IPS-11a (cell line): ENCODE measurements around the gene MICAL1.

Source experiments
- H3K4me3 ChIP-seq: one replicate; pipeline ENCODE4 v1.5.1; 2013; ENCODE audit warnings: low read depth, low read length, control low read depth

MICAL1 gene

GRCh38 chr6:109455437-109456110, at the start of gene MICAL1:
TSS of gene MICAL1 (minus strand) at chr6:109455772. CDS start at chr6:109454196, 1,576 bp downstream.
- peak within 1 kb of the TSS; percentile 93 for H3K4me3 ChIP-seq

DNA sequence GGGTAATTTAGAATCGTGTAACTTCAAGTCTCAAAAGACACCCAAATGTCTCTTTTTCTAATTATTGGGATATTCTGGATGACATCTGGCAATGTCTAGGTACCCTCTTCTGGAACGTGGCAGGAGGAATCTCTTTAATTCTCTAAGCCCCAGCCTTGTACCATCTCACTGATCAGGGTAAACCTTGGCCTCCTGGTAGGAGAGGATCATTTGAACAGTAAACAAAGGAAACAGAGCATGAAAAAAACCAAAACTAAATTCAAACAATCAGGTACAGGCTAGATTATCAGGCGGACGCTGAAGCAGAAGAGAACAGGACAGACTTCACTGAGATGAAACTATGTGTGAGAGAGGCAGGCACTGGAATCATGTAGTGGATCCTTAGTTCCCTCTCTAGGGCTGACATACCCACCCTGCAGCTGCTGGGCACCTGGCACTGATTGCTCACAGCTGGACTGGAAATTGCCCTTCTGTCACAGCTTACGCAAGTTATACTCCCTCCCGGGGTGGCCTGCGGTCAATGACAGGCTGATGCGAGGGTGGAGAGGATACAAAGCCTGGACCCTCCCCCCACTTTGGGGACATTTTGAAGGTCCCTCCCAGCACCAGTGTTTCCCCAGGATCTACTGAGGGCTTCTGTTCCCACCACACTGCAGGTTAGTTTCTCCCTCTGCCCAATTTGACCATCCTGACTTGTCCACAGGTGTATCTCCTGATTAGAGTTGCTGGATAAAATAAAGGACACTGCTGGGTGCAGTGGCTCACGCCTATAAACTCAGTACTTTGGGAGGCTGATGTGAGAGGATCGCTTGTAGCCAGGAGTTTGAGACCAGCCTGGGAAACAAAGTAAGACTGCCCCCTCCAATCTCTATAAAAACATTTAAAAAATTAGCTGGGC, 48.0 kb upstream of the MICAL1 start:
- H3K4me3 ChIP-seq, result no peak overlapping the region

DNA sequence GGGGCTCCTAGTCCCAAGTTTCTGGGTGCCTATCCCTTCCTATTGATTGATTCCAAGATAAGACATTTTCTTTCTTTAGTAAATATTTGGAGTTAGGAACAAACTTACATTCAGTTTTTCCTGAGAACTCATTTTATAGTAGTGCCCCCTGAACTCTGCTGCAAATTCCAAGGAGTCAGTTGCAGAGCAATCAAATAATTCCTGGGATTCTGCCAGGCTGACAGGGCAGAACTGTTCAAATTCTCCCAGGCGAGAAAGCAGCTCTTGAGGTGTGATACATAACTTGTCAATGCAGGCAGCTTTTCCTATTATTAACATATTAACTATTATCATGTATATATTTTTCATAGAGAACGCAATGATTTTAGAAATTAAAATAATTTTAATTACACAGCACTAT, 43.4 kb upstream of the MICAL1 start:
- H3K4me3 ChIP-seq, result no peak overlapping the region

DNA sequence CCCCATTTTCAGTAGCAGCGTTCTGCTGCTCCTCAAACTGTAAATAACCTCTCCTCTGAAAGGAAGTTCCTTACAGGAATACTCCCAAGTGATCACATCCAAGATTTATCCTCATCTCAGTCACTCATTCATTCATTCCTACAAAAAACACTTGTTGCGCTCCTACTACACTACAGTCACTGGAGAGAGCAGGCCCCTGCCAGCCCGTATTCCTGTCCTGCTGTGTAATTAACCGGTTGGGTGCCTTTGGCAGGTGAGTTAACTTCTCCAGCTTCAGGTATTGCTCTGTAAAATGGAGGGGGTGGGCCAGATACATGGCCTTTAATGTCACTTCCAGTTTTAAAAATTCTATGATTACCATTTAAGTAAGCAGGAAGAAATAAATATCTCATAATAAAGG, 42.5 kb upstream of the MICAL1 start:
- no peak overlapping the region for H3K4me3 ChIP-seq

- H3K4me3 ChIP-seq, result no peak overlapping the region
These were observed 40.6 kb upstream of the MICAL1 start for GRCh38 chr6:109496036-109496772.

DNA sequence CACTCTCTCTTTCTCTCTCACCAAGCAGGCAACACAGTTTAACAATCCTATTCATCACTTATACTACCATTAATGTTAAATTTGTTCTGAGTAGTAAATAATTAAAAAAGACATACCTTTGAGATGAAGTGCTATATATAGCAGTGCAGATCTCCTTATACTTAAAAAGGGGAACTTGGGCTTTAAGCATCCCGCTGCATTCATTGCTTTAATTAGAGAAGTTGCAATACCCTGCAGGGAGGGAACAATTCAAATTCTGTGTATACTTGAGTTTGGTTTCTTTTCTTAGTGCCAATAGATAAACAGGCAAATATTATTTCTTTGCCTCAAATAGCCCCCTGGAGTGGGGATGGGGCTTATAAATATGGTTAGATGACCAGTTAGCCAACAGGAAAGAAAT, 38.3 kb upstream of the MICAL1 start:
- no peak overlapping the region for H3K4me3 ChIP-seq

DNA sequence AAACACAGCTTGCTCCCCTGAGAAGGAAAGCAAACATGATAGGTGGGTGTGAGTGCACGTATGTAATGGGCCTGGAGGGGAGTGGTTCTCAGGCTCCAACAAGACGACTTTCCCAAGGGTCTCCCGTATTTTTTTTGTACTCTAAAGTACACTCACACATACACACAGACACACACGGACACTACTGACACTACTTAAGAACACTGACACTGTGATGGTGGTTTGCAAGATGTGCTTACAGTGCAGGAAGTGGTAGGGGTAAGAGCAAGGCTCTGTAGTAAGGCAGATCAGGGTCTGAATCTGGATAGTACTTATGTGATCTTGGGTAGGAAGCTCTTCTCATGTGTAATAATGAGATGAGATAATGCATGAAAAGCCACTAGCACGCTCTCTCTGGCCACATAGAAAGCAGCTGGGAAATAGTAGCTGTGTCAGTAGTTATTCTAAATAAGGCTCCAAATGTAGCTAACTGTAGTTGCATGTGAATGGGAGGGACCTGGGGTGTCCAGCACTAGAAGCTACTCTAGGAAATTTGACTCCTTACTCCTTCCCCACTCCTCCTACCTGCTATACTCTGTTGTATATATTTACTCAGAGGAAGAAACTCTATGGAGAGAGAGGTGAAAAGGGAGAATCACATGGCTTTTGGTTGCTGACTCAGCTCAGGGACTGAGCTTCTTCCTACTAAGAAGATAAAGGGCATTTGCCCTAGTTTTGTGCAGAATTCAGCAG, 35.8 kb upstream of the MICAL1 start:
- H3K4me3 ChIP-seq, result no peak overlapping the region

DNA sequence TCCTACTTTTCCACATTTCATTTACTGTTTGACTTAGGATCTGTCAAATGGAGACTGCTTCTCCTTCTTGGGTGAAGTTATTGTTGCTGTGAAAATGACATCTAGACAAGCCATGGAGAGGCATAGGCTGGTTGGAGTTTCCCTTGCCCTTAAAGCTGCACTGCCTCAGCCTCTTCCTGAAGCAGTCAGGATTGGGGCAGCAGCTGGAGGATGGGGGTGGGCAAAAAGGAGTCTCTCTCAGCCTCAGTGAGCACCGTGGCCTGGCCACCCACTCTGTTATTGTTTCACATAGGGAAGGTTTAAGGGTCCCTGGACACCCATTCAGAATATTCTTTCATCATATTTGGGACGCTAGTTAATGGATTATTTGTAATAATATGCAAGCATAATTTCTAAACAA, 35.1 kb upstream of the MICAL1 start:
- no peak overlapping the region for H3K4me3 ChIP-seq

DNA sequence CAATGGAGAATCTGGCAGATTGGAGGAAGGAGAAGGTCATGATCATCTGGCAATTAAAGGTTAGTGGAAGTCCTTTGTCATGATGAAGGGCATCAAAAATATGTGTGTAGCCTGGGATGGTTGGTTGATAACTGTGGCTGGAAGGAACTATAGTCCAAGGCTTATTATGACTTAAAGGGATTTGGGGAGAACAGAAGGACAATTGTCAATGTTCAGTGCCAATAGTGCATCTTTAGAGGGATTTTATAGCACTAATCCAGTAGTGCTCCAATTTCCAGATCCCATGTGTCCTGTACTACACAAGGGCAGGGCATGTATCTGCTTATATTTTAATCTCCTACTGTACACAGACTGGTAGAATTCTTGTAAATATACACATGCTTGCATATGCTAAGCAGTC, 32.4 kb upstream of the MICAL1 start:
- H3K4me3 ChIP-seq, result no peak overlapping the region

- H3K4me3 ChIP-seq, result no peak overlapping the region
These were observed 30.5 kb upstream of the MICAL1 start for GRCh38 chr6:109486068-109486467.

- no peak overlapping the region for H3K4me3 ChIP-seq
These were observed 29.8 kb upstream of the MICAL1 start for GRCh38 chr6:109485266-109485935.

DNA sequence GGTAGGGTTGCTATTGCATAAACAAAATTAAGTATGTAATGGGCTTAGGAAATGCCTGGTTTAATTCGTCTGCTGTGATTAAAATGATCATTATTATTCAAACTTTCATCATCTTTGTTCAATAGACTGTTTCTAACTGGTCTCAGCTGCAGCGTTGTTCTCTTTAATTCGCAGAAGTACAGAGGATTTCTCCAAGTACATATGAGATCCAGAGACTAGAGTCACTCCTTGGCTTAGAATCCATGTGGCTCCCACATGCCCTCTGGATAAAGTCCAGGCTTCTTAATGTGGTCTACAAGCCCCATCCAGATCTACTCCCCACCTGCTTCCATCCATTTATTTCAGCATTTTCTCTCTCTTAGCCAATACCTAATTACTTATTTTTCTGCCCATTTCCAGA, 28.6 kb upstream of the MICAL1 start:
- no peak overlapping the region for H3K4me3 ChIP-seq

DNA sequence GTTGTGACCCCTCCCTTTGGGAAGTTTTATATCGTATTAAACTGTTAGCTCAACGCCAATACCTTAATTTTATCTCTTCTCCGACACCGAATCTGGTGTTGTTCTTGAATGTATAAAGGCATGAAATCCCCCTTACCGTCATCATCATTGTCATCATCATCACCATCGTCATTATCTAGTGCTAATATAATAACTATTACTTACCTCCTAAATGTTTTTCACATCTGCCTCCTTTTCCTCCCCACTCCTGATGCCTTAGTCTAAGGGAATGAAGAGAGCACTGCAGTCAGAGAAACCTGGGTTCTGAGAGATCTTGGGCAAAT, 28.1 kb upstream of the MICAL1 start:
- peak overlapping the region; percentile 28 for H3K4me3 ChIP-seq

DNA sequence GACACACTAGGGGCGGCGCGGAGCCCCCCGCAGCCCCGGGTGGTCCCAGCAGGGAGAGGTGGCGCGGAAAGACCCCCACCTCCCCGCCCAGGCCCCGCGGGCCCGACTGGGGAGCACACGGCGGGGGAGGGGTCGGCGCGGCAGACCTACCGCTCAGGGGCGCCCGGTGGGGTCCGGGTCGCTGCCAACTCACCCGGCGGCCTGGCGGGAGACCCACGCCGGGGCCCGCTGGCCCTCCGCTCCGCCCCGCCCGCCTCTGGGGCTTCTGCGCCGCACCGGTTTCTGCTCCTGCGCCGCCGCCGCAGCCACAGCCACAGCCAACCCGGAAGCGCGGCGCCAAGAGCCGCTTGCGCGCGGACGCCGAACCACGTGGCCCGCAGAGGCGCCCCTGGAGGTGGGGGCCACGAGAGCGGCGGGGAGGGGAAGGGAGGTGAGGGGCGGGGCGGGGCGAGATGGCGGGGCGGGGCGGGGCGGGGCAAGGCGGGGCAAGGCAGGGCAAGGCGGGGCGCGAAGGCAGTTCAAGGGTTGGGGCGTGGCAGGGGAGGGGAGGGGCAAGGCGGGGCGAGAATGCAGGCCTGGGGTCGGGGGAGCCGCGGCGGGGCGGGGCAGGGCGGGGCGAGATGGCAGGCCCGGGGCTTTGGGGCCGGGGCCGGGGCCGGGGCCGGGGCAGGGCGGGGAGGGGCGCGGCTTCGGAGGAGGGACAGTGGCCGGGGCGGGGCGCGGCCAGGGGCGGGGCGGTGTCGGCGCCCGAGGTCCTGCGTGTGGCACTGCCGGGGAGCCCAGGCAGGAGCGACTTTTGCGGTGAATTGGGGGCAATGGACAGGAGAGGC, 27.5 kb upstream of the MICAL1 start, which contains the start of gene ZBTB24:
Gene ZBTB24 (minus strand): TSS at position 315 of the 830 bp plus-strand sequence. CDS start 1,193 bp downstream, outside the sequence.
- H3K4me3 ChIP-seq, result peak within 1 kb of the TSS; percentile 84

DNA sequence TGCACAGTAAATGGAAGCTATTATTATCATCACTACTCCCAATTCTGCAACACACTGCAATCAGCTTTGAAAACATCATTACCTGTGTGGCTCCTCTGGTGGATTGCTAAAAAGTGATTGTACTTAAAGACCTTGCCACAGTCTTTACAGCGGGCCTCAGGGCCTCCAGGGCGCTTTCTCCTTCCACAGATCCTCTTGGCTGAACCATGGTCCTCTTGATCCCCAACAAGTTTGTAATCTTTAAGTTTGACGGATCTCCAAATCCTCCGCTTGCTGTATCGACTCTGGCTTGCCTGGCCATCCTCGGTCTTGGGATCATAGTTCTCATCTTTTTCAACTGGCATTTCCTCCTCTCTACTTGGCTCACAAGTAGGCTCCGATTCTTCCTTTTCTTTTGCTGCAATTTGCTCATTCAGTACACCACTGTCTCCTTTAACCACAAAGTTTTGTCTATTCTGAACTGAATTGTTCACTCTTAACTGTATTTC, 25.5 kb upstream of the MICAL1 start:
- no peak overlapping the region for H3K4me3 ChIP-seq

- H3K4me3 ChIP-seq, result no peak overlapping the region
These were observed 23.5 kb upstream of the MICAL1 start for GRCh38 chr6:109478841-109479624.

- H3K4me3 ChIP-seq, result no peak overlapping the region
These were observed 22.7 kb upstream of the MICAL1 start for GRCh38 chr6:109478222-109478805.

DNA sequence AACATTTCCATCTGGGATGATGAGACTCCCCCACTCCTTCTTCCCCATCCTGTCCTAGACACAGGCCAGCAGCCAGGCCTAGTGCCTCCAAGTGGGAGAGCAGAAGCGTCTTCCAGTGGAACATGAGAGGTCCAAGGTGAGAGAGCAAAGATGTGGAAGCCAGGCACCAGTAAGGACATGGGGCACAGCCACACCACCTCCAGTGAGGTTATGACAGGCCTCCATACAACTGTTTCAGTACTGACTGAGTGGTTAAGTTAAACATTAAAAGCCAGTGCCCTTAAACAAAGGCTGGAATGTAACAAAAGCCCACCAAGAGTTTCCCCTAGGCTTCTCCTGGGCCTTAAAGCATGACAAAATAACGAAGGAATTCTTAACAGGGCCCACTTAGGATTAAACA, 22.2 kb upstream of the MICAL1 start:
- H3K4me3 ChIP-seq, result no peak overlapping the region
